Skeletal muscle satellite cell (primary cell): ENCODE measurements around the gene LRPAP1.

Experiments
- H3K27me3 ChIP-seq: 2 replicates; pipeline ENCODE4 v1.7.0; 2013; ENCODE audit warnings: low read length; ENCODE audit not compliant: control insufficient read depth, insufficient read depth
- H3K36me3 ChIP-seq: 2 replicates; pipeline ENCODE4 v1.7.0; 2013; ENCODE audit warnings: mild to moderate bottlenecking, control low read depth, low read length; ENCODE audit not compliant: insufficient read depth
- H3K4me1 ChIP-seq: 2 replicates; pipeline ENCODE4 v1.7.0; 2013; ENCODE audit warnings: low read length; ENCODE audit not compliant: control insufficient read depth, insufficient read depth
- H3K4me2 ChIP-seq: 2 replicates; pipeline ENCODE4 v1.7.0; 2013; ENCODE audit warnings: mild to moderate bottlenecking, low read length
- H3K4me3 ChIP-seq: 2 replicates; pipeline ENCODE4 v1.7.0; 2013; ENCODE audit warnings: low read length
- H3K9ac ChIP-seq: 2 replicates; pipeline ENCODE4 v1.7.0; 2013; ENCODE audit warnings: mild to moderate bottlenecking, low read depth, low read length, moderate library complexity
- H3K9me3 ChIP-seq: replicated peaks from 2 replicates; pipeline ENCODE4 v1.7.0; 2013; ENCODE audit warnings: mild to moderate bottlenecking, control low read depth, low read length

LRPAP1 gene

DNA sequence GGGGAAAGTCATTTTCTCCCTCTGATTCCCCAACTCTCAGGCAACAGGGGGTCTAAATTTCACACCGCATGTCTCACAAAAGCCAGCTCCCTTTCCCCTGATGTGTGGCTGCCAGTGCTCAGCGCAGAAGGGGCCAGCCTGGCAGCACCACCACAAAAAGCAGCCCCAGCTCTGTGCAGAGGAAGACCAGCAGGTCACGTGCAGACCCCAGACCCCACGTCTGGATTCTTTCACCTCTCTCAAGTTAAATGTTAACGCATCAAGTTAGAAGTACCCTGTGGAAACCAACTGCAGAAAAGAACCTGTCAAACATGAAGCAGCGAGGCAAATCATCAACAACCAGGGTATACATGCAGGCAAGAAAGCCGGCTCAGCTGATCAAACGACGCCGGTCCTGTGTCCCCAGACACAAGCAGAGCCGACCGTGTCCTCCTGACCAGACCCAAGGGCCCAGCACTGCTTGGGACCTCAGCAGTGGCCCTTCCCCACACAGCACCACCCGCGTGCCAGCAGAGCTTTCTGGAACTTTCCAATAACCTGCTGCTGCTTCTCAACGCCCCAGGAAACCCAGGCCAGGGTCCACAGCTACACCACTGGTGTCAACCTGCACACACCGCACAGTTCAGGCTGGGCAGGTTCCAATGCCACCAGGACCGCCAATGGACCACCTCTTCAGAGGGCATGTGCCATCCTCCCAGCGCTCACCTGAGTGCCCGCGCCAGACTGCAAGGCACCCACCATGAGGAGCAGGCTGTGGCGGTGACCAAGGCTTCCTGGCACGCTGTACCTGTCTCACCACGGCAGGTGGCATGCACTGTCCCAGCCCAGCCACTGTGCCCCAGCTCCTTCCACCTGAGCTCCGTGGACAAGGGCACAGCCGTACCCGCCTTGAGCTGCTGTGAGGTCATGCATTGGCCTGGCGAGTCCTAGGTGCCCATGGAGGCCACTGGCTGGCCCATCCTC is 4.0 kb downstream of the LRPAP1 start:
- no peak overlapping the region for H3K4me3 ChIP-seq
- no peak overlapping the region for H3K9ac ChIP-seq
- no peak overlapping the region for H3K4me2 ChIP-seq
- H3K9me3 ChIP-seq, result no peaks in the 10 kb centered on the region
- H3K27me3 ChIP-seq, result no peaks in the 10 kb centered on the region
- peaks cover 19% of the 10 kb centered on the region for H3K36me3 ChIP-seq
- peaks cover 22% of the 10 kb centered on the region for H3K4me1 ChIP-seq

DNA sequence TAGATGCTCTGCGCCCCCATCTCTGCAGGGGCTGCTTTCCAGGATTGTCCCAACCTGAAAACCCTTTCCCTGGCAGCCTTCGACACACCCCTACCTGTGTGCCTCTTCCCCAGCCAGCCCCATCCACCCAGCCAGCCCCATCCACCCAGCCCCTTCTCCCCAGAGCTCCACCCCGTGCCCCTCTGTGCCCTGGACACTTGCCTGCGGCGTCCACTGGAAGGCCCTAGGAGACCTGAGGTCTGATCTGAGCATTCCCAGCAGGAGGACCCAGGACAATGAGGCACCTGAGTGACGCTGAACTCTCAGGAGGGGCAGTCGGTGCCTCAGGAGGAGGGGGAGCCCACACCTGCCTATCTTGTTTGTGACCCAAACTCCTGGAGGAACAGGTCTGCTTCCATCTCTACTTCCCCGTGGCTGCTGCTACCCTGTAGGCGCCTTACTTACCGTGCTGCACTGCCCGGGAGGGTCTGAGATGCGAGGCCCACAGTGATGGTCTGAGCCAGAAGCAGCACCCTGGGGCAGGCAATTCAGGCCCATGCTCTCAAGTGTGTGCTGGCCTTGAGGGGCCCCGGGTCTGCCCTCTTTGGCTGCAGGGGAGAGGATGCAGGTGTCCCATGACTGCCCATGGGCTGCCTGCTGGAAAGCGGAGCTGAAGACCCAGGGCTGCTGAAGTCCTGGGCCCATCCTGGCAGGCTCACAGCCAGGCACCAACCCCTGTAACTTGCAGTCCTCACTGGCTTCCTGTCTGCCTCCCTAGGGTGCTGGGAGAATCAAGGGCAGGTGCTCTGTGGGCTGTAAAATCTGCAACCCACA is 4.9 kb downstream of the LRPAP1 start:
- H3K4me2 ChIP-seq, result no peak overlapping the region
- H3K9ac ChIP-seq, result no peak overlapping the region
- no peak overlapping the region for H3K4me3 ChIP-seq
- no peaks in the 10 kb centered on the region for H3K27me3 ChIP-seq
- peaks cover 24% of the 10 kb centered on the region for H3K36me3 ChIP-seq
- no peaks in the 10 kb centered on the region for H3K9me3 ChIP-seq
- H3K4me1 ChIP-seq, result peaks cover 16% of the 10 kb centered on the region

DNA sequence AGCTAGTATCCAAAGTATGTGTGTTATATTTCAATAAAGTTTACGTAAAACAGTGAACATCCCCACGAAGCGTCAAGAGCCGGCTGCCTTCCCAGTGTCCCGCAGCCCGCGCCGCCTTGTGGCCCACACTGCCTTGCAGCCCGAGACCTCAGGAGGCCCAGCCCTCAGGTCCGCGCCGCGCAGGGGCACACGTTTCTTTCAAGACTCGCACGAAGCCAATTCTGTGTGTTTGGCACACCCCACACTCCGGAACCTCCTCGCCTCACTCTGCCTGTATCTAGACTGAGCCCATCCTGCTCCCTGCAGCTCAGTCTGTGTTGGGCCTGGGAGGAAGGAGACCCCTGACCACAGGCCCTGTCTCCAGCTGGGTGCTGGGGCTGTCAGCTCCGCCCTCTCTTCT is 5.8 kb downstream of the LRPAP1 start:
- H3K36me3 ChIP-seq, result peaks cover 27% of the 10 kb centered on the region
- H3K27me3 ChIP-seq, result no peaks in the 10 kb centered on the region
- no peak overlapping the region for H3K4me3 ChIP-seq
- H3K9me3 ChIP-seq, result no peaks in the 10 kb centered on the region
- H3K9ac ChIP-seq, result no peak overlapping the region
- H3K4me1 ChIP-seq, result peaks cover 14% of the 10 kb centered on the region
- no peak overlapping the region for H3K4me2 ChIP-seq

DNA sequence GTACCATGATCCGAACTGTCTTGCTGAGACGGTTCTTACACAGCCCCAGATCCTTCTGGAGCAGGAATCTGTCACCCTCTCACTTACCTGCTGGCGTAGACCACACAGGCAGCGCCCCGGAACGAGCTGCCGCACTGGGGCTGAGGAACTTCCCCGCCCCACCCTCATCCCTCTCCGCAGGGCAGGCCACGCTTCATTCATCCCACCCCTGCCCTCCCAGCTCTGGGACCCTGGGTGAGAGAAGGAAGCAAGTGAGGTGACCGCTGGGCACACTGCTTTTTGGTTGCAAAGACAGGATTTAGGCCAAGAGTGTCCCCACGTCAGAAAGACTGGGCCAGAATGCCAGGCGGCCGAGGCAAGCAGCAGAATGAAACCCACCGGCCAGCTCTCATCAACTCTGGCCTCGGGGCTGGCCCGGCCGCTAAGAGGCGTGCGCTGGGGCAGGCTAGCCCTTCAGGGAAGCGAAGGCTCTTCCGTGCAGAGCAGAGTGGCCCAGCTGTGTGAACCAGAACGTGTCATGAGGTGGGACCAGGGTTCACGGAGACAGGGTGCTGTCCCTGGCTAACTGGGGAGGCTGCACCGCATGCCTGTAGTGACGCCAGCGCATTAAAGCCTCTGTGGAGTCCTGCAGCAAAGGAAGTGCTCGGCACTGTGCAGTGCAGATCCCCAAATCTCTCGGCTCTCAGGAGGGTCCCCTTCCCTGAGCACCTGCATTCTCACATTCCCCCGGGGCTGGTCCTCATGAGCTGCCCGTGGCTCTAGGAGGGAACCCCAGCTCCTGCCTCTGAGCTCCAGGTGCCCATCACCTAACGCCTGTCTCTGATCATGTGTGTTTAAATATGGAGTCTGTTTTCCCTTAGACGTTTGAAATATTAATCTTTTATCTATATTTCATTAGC is 6.4 kb downstream of the LRPAP1 start:
- Histone ChIP-seq H3K36me3 (peaks cover 29% of the 10 kb centered on the region), H3K4me2 (no peak overlapping the region), H3K9me3 (no peaks in the 10 kb centered on the region)

DNA sequence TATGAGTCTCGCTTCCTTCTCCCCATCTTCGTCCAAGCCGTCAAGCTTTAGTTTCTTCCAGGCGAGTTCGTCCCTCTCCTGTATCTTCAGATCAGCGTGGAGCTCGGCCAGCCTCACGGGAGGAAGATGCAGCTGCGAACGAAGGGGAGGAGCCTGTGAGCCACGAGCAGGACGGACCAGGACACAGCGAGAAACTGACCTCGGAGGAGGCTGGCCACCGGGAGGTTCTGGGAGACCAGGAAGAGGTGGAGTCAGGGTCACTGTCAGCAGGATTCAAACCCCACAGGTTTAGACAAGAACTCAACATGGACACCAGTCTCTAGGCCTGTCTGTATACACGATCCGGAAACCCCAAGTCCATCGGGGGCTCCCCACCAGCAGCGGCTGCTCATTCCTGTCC is 7.3 kb downstream of the LRPAP1 start:
- H3K9me3 ChIP-seq, result no peaks in the 10 kb centered on the region
- peaks cover 37% of the 10 kb centered on the region for H3K36me3 ChIP-seq
- H3K4me1 ChIP-seq, result no peaks in the 10 kb centered on the region
- H3K27me3 ChIP-seq, result no peaks in the 10 kb centered on the region
- H3K4me3 ChIP-seq, result no peak overlapping the region
- H3K9ac ChIP-seq, result no peak overlapping the region
- H3K4me2 ChIP-seq, result no peak overlapping the region

More for the DNA sequence above, 6.4 kb downstream of the LRPAP1 start:
- H3K4me1 ChIP-seq, result peaks cover 7% of the 10 kb centered on the region
- H3K9ac ChIP-seq, result no peak overlapping the region
- H3K4me3 ChIP-seq, result no peak overlapping the region
- no peaks in the 10 kb centered on the region for H3K27me3 ChIP-seq

DNA sequence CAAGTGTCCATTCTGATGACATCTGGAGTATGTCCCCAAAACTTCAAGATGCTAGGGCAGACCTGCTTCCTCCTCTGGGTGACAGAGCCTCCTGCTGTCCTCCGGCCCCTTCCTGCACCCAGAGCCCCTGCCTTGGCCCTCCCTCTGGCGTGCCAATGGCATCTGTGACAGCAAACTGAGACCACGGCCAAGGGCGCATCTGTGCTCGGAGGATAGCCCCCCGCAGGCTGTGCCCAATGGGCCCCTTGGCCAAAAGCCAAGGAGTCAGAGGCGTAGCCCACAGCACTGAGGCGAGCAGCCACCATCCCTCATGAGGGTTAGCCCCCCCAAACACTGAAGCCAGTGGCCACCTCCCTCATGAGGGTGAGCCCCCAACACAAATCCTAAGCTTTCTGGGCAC is 7.9 kb downstream of the LRPAP1 start:
- no peaks in the 10 kb centered on the region for H3K27me3 ChIP-seq
- no peak overlapping the region for H3K4me3 ChIP-seq
- H3K4me2 ChIP-seq, result no peak overlapping the region
- H3K9ac ChIP-seq, result no peak overlapping the region
- no peaks in the 10 kb centered on the region for H3K9me3 ChIP-seq
- peaks cover 41% of the 10 kb centered on the region for H3K36me3 ChIP-seq
- no peaks in the 10 kb centered on the region for H3K4me1 ChIP-seq

DNA sequence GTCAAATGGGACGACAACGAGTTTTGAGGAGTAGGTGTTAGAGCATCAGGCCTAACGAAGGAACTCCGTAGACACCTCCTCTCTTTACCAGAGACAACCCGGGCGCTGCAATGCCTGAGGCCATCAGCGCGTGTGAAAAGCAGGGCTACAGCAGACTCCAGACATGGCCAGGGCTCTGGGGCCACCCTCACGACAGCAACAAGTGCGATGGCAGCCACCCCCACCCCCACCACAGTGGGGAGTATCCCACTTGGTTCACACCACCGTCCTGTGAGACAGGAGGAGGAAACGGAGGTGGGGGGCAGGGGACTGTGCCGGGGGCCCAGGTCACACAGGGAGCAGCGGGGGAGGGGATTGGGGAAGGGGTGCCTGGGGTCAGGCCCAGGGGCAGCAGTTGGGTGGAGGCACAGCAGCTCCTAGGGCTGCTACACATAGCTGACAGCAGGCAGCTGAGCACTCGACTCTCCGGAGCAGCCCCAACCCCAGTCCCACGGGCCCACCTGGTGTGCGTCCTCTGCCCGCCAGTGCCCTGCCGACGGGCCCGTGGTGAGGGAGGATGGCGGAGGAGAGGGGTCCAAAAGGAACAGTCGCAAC is 8.5 kb downstream of the LRPAP1 start:
- Histone ChIP-seq H3K9me3 (no peaks in the 10 kb centered on the region), H3K4me3 (no peak overlapping the region), H3K4me1 (no peaks in the 10 kb centered on the region), H3K36me3 (peaks cover 43% of the 10 kb centered on the region), H3K4me2 (no peak overlapping the region), H3K27me3 (no peaks in the 10 kb centered on the region), H3K9ac (no peak overlapping the region)

DNA sequence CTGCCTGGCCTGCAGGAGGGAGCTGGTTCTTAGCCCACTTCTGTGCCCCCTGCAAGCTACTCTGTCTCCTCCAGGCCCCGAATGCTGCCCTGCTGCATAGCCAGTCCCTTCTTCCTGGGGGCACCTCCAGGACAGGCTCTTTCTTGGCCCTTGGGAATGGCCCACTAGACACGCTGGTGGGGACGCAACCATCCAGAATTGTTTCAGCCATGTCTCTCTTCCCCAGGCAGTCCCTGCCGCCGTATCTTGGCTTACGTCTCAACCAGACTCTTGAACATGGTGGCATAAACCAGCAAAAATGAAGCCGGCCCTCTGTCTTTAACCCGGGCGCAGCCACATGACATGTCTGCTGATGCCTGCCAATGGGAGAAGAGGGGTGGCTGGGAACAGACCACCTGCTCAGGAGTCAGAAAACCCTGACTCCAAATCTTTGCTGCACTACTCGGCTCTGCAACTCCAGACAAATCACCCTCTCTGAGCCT is 9.0 kb downstream of the LRPAP1 start:
- H3K9me3 ChIP-seq, result no peaks in the 10 kb centered on the region
- peaks cover 47% of the 10 kb centered on the region for H3K36me3 ChIP-seq
- H3K27me3 ChIP-seq, result no peaks in the 10 kb centered on the region
- no peaks in the 10 kb centered on the region for H3K4me1 ChIP-seq
- H3K4me2 ChIP-seq, result no peak overlapping the region
- no peak overlapping the region for H3K4me3 ChIP-seq
- no peak overlapping the region for H3K9ac ChIP-seq

DNA sequence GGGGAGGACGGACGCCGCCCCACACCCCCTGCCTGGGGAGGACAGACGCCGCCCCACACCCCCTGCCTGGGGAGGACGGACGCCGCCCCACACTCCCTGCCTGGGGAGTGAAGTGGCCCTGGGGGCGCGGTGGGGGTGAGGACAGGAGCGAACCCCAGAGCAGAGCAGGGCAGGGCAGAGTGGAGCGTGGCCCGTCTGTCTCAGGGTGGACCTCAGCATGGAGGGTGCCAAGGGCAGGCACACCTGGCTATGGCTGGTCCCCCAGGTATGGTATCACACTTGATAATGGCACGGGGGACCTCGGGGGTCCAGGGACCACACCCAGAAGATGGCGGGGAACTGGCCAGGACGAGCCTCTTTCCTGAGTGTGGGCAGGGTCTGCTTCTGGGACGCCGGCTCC is 9.6 kb downstream of the LRPAP1 start:
- H3K4me2 ChIP-seq, result no peak overlapping the region
- H3K4me1 ChIP-seq, result no peaks in the 10 kb centered on the region
- H3K4me3 ChIP-seq, result no peak overlapping the region
- H3K36me3 ChIP-seq, result peaks cover 52% of the 10 kb centered on the region
- H3K9ac ChIP-seq, result no peak overlapping the region
- H3K27me3 ChIP-seq, result no peaks in the 10 kb centered on the region
- no peaks in the 10 kb centered on the region for H3K9me3 ChIP-seq

DNA sequence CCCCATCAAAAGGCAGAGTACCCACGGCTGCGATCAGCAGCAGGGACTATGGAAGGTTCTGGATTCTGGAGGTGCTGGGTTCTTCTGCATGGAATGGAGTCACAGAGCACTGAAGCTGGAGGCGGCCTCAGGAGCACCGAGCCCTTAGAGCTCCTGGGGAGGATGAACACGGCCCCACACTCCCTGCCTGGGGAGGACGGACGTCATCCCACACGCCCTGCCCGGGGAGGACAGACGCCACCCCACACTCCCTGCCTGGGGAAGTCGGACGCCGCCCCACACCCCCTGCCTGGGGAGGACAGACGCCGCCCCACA is 9.9 kb downstream of the LRPAP1 start:
- Histone ChIP-seq H3K27me3 (no peaks in the 10 kb centered on the region), H3K4me3 (no peak overlapping the region), H3K36me3 (peaks cover 55% of the 10 kb centered on the region), H3K9ac (no peak overlapping the region), H3K4me2 (no peak overlapping the region), H3K9me3 (no peaks in the 10 kb centered on the region), H3K4me1 (no peaks in the 10 kb centered on the region)
